H1 (cell line): ENCODE data around the gene GLRX. TPM values are rescaled to one million over a fixed set of nuclear protein-coding genes. Genes with fewer than 3 reads are reported as not detected.

Experiments
- CTCF ChIA-PET: fragments of 300-600 bp; sonication (Branson Sonifier 250); formaldehyde crosslinking; loops from one replicate; lab custom pipeline; 2021; ENCODE audit not compliant: partially characterized antibody; lab: Charles Lee
- POLR2A ChIA-PET: fragments of 300-600 bp; sonication (Branson Sonifier 250); formaldehyde crosslinking; loops from one replicate; lab custom pipeline; 2021; ENCODE audit warnings: inconsistent platforms; ENCODE audit not compliant: partially characterized antibody; lab: Charles Lee
- DNase-seq, 2 experiments: peaks; one replicate each; pipeline versions ENCODE4 v3.0.0 to v3.0.0-alpha.2; 2010 to 2022; ENCODE audit warnings: low spot score in 2 of 2, low read depth in 1 of 2, mixed read lengths in 1 of 2
- FAIRE-seq: peaks from 2 replicates; lab custom pipeline; 2011; peaks lifted over from hg19 to GRCh38; lab: Jason Lieb, UNC
- H2AFZ ChIP-seq: 2 replicates; pipeline ENCODE4 v1.8.1; 2012; ENCODE audit warnings: low read length, inconsistent platforms
- H2AK5ac ChIP-seq: 2 replicates; pipeline ENCODE4 v1.6.1; 2013; ENCODE audit warnings: low read depth, low read length
- H2BK120ac ChIP-seq: replicated peaks from 2 replicates; pipeline ENCODE3; 2013; ENCODE audit warnings: low read depth, low read length, inconsistent platforms
- H2BK12ac ChIP-seq: 2 replicates; pipeline ENCODE4 v1.6.1; 2013; ENCODE audit warnings: low read depth, low read length
- H2BK15ac ChIP-seq: 2 replicates; pipeline ENCODE4 v1.6.1; 2013; ENCODE audit warnings: low read length
- H2BK20ac ChIP-seq: 2 replicates; pipeline ENCODE4 v1.6.1; 2013; ENCODE audit warnings: low read length
- H2BK5ac ChIP-seq: 2 replicates; pipeline ENCODE4 v1.6.1; 2013; ENCODE audit warnings: low read depth, low read length
- H3K14ac ChIP-seq: 2 replicates; pipeline ENCODE4 v1.6.1; 2013; ENCODE audit warnings: inconsistent platforms; ENCODE audit not compliant: insufficient read length
- H3K18ac ChIP-seq: 2 replicates; pipeline ENCODE4 v1.6.1; 2013; ENCODE audit warnings: low read length; ENCODE audit errors: extremely low read depth
- H3K23ac ChIP-seq: 2 replicates; pipeline ENCODE4 v1.6.1; 2013; ENCODE audit warnings: inconsistent platforms; ENCODE audit not compliant: insufficient read length
- H3K23me2 ChIP-seq: 2 replicates; pipeline ENCODE4 v1.6.1; 2013; ENCODE audit warnings: low read depth, low read length
- H3K27ac ChIP-seq: 2 replicates; pipeline ENCODE4 v1.6.1; 2011; ENCODE audit warnings: low read depth, low read length, inconsistent platforms
- H3K27me3 ChIP-seq, 4 experiments: replicated peaks in 1 of 4; 1 replicate in 1 of 4; 2 replicates in 3 of 4; pipeline versions ENCODE4 v1.6.1 to v1.8.1; 2011 to 2013; ENCODE audit warnings: low read length in 3 of 4, mild to moderate bottlenecking in 3 of 4, inconsistent platforms in 2 of 4, mixed read lengths in 2 of 4, moderate library complexity in 1 of 4; ENCODE audit not compliant: control insufficient read depth in 3 of 4, insufficient read depth in 3 of 4; ENCODE audit errors: extremely low read depth in 1 of 4
- H3K36me3 ChIP-seq, 4 experiments: 2 replicates each; pipeline versions ENCODE4 v1.6.1 to v1.8.1; 2011 to 2013; ENCODE audit warnings: mild to moderate bottlenecking in 4 of 4, low read length in 3 of 4, moderate library complexity in 2 of 4, control low read depth in 1 of 4, inconsistent platforms in 1 of 4; ENCODE audit not compliant: insufficient read depth in 4 of 4, control insufficient read depth in 2 of 4
- H3K4ac ChIP-seq: replicated peaks from 2 replicates; pipeline ENCODE3; 2013; ENCODE audit warnings: low read length, low read depth, mixed read lengths, inconsistent platforms; ENCODE audit not compliant: insufficient read length
- H3K4me1 ChIP-seq, 4 experiments: replicated peaks in 1 of 4; 1 replicate in 1 of 4; 2 replicates in 3 of 4; pipeline versions ENCODE4 v1.6.1 to v1.8.1; 2011 to 2013; ENCODE audit warnings: low read length in 3 of 4, inconsistent platforms in 2 of 4, mixed read lengths in 1 of 4; ENCODE audit not compliant: insufficient read depth in 4 of 4, control insufficient read depth in 3 of 4
- H3K4me2 ChIP-seq, 2 experiments: 2 replicates each; pipeline versions ENCODE4 v1.6.1 to v1.8.1; 2011 to 2013; ENCODE audit warnings: low read depth in 2 of 2, low read length in 2 of 2, control low read depth in 1 of 2, inconsistent platforms in 1 of 2, mild to moderate bottlenecking in 1 of 2; ENCODE audit not compliant: insufficient read depth in 1 of 2
- H3K4me3 ChIP-seq, 4 experiments: fragments of 200-600, 300-600 bp in 1 of 4; sonication (generic), shearing (Covaris generic), sonication (Bioruptor Twin) in 1 of 4; 2 replicates each; pipeline versions ENCODE4 v1.5.1 to v1.8.1; 2011 to 2016; ENCODE audit warnings: low read length in 4 of 4, low read depth in 3 of 4, control low read depth in 2 of 4, inconsistent platforms in 2 of 4, mild to moderate bottlenecking in 2 of 4, mixed read lengths in 1 of 4, moderate library complexity in 1 of 4; ENCODE audit not compliant: insufficient read depth in 2 of 4; ENCODE audit errors: extremely low read depth in 1 of 4
- H3K56ac ChIP-seq: replicated peaks from 2 replicates; pipeline ENCODE3; 2013; ENCODE audit warnings: low read depth, mild to moderate bottlenecking, mixed read lengths, low read length, inconsistent platforms; ENCODE audit not compliant: insufficient read length
- H3K79me1 ChIP-seq: 2 replicates; pipeline ENCODE4 v1.6.1; 2013; ENCODE audit warnings: low read depth, low read length, control low read depth
- H3K79me2 ChIP-seq, 2 experiments: 2 replicates each; pipeline versions ENCODE4 v1.6.1 to v1.8.1; 2012 to 2013; ENCODE audit warnings: low read length in 2 of 2, mild to moderate bottlenecking in 2 of 2, inconsistent platforms in 1 of 2; ENCODE audit not compliant: insufficient read depth in 2 of 2, control insufficient read depth in 1 of 2
- H3K9ac ChIP-seq, 4 experiments: replicated peaks in 1 of 4; 1 replicate in 1 of 4; 2 replicates in 3 of 4; pipeline versions ENCODE4 v1.6.1 to v1.8.1; 2011 to 2013; ENCODE audit warnings: low read depth in 3 of 4, low read length in 3 of 4, control low read depth in 2 of 4, mild to moderate bottlenecking in 2 of 4, moderate library complexity in 2 of 4, inconsistent platforms in 1 of 4; ENCODE audit errors: extremely low read depth in 1 of 4
- H3K9me3 ChIP-seq, 2 experiments: 2 replicates each; pipeline versions ENCODE4 v1.6.1 to v1.8.1; 2012 to 2013; ENCODE audit warnings: mild to moderate bottlenecking in 2 of 2, moderate library complexity in 2 of 2, control low read depth in 1 of 2, inconsistent platforms in 1 of 2, low read depth in 1 of 2, low read length in 1 of 2, mixed read lengths in 1 of 2; ENCODE audit not compliant: insufficient read depth in 2 of 2
- H4K20me1 ChIP-seq, 2 experiments: replicated peaks in 1 of 2; 2 replicates each; pipeline versions ENCODE3 to v1.8.1; 2011 to 2013; ENCODE audit warnings: inconsistent platforms in 2 of 2, low read length in 2 of 2, mild to moderate bottlenecking in 1 of 2; ENCODE audit not compliant: insufficient read depth in 2 of 2, control insufficient read depth in 1 of 2
- H4K5ac ChIP-seq: 2 replicates; pipeline ENCODE4 v1.6.1; 2013; ENCODE audit warnings: low read length, low read depth, mixed read lengths, inconsistent platforms; ENCODE audit not compliant: insufficient read length
- H4K8ac ChIP-seq: 2 replicates; pipeline ENCODE4 v1.8.0; 2013; ENCODE audit warnings: mild to moderate bottlenecking, moderate library complexity, low read length, inconsistent platforms; ENCODE audit not compliant: insufficient read depth; ENCODE audit errors: extremely low read depth
- H4K91ac ChIP-seq: replicated peaks from 2 replicates; pipeline ENCODE3; 2013; ENCODE audit warnings: low read length, mixed read lengths, inconsistent platforms; ENCODE audit not compliant: insufficient read length
- CHD1 ChIP-seq: IDR thresholded peaks from 2 replicates; pipeline ENCODE4 v1.6.1; 2012; ENCODE audit warnings: low read depth, low read length, improper control_type of control experiment
- EZH2 ChIP-seq: fragments of 200-600 bp; sonication (generic); IDR thresholded peaks from 2 replicates; pipeline ENCODE4 v1.7.1; 2012; ENCODE audit warnings: low read depth, mild to moderate bottlenecking, moderate library complexity, low read length, inconsistent platforms; ENCODE audit not compliant: severe bottlenecking
- whole genome bisulfite sequencing, 2 experiments: shearing (Covaris generic) in 1 of 2; methylation state at CpG; one replicate each; pipeline versions ENCODE4 v1.1.6 to v1.1.7; 2013 to 2015; ENCODE audit warnings: low lambda C conversion rate in 2 of 2, mixed read lengths in 2 of 2, inconsistent platforms in 1 of 2, low coverage in 1 of 2, missing lambda C conversion rate in 1 of 2; ENCODE audit not compliant: insufficient replicate concordance in 2 of 2, insufficient coverage in 1 of 2, insufficient read length in 1 of 2; ENCODE audit errors: extremely low coverage in 1 of 2, missing lambda C conversion rate in 1 of 2; 5-methylcytosine and 5-hydroxymethylcytosine counted together
- polyA plus RNA-seq, 7 experiments: library from polyadenylated mRNA; depleted of rRNA in 3 of 7; stranded (reverse) in 5 of 7; unstranded in 2 of 7; fragments of >200 nt in 5 of 7; fragments of 200-250 nt in 2 of 7; gene quantifications; 1 replicate in 5 of 7; 2 replicates in 1 of 7; 4 replicates in 1 of 7; pipeline versions ENCODE4 v1.2.1 to v1.2.3, GENCODE V29; 2011 to 2013; ENCODE audit warnings: missing spikeins in 2 of 7, mixed read lengths in 2 of 7
- total RNA-seq: library from RNA; stranded (reverse); fragmentation: NEBNext Ultra II Directional; extraction: Animal tissue kit (Norgen Biotek cat#: 25700); gene quantifications from 2 replicates; pipeline ENCODE4 v1.2.1, GENCODE V29; 2021
- TF ChIP-seq, protein P1 (sequence below): IDR thresholded peaks from 2 replicates; pipeline ENCODE4 v1.6.1; 2012; ENCODE audit warnings: inconsistent platforms

GLRX gene
- total and polyA plus RNA-seq, 2 of the 8 experiments (the other 6 are each of a cell fraction or from before 2014, with no cell fraction given), result 22.9 to 31.2 TPM

DNA sequence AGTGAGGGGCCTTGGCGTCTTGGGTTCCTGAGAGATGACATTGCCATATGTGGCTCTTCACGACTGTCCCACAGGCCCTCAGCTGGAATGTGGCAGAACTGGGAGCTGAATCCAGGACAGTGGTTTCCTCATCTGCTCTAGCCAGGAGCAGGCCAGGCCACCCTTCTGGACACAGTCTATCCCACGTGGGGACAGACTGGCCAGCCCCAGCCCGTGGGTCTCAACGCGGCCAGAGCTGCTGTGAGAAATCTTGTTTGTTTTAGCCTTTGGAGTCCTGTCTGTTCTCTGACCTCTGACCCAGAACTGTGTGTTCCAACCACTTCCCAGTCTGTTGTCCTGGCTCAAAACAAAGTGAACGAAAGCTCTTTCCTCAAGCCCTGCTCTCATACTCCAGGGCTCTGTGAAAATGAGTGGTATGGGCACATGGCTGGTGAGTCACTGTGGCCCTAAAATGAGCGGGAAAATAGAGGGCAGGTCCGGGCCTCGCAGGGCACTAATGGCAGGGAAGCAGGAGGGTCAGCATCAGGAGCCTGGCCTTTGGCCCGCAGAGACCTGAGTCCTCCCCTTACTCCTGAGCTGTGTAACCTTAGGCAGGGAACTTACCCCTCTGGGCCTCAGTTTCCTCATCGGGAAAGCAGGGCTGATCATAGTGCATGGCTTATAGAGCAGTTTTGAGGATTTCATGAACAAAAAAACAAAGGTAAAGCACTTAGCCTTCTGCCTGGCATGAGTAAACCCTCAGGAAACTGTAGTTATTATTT, 34.8 kb upstream of the GLRX start:
- ChIA-PET CTCF (interaction anchor here (0.9 to 4.4 kb wide), 6 partner anchors 8 to 480 kb away, joined by 3 to 43 read pairs (median 4); no protein-coding TSS in a partner anchor), POLR2A (no interaction called here)
- H2AFZ ChIP-seq, result no peak overlapping the region
- H3K56ac ChIP-seq, result no peak overlapping the region
- no peak overlapping the region for H4K5ac ChIP-seq
- no peak overlapping the region for H3K9ac ChIP-seq
- no peak overlapping the region for H3K4me2 ChIP-seq
- no peak overlapping the region for H2BK20ac ChIP-seq
- no peak overlapping the region for H2AK5ac ChIP-seq
- 91% methylated on average over 12 of the region's 12 CpGs; no CpG with 5 or more reads in 1 of the 2 experiments for WGBS, 2 experiments
- FAIRE-seq (no peak), DNase-seq (no peak)
- TF ChIP-seq CHD1 (no peak), EZH2 (no peak)
- TF ChIP-seq, protein P1, sequence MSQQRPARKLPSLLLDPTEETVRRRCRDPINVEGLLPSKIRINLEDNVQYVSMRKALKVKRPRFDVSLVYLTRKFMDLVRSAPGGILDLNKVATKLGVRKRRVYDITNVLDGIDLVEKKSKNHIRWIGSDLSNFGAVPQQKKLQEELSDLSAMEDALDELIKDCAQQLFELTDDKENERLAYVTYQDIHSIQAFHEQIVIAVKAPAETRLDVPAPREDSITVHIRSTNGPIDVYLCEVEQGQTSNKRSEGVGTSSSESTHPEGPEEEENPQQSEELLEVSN, result peak; percentile 85
- H3K23ac ChIP-seq, result no peak overlapping the region
- H4K8ac ChIP-seq, result peak overlapping the region; percentile 43; the same call in 1 of the 2 replicates
- H3K4ac ChIP-seq, result no peak overlapping the region
- no peak overlapping the region for H2BK120ac ChIP-seq
- no peak overlapping the region for H3K18ac ChIP-seq
- no peaks in the 10 kb centered on the region for H3K9me3 ChIP-seq
- no peaks in the 10 kb centered on the region for H3K36me3 ChIP-seq
- H4K20me1 ChIP-seq, result no peaks in the 10 kb centered on the region
- no peaks in the 10 kb centered on the region for H3K79me2 ChIP-seq
- H3K27ac ChIP-seq, result no peak overlapping the region
- H4K91ac ChIP-seq, result no peak overlapping the region
- no peak overlapping the region for H3K4me3 ChIP-seq
- no peak overlapping the region for H3K14ac ChIP-seq
- no peak overlapping the region for H2BK5ac ChIP-seq
- no peaks in the 10 kb centered on the region for H3K79me1 ChIP-seq
- H2BK15ac ChIP-seq, result no peak overlapping the region
- no peak overlapping the region for H2BK12ac ChIP-seq
- no peaks in the 10 kb centered on the region; a peak in 2 of 7 replicates for H3K4me1 ChIP-seq
- H3K23me2 ChIP-seq, result no peaks in the 10 kb centered on the region
- no peaks in the 10 kb centered on the region; a peak in 1 of 7 replicates for H3K27me3 ChIP-seq
